Embryonic facial prominence (tissue), 1 donor: ENCODE measurements around the gene SAP25.
"Not testable (repeated sequence)": the region's sequence is repeated elsewhere in the genome, so short reads cannot be mapped to it uniquely, and the experiment has no call there.

Experiments used
- DNase-seq: peaks from one replicate; pipeline ENCODE4 v3.0.0-alpha.2; 2016; ENCODE audit errors: extremely low spot score

Gene SAP25

GRCh38 chr7:100575746-100576383 is 2.2 kb upstream of the SAP25 start:
- no peak for DNase-seq

- DNase-seq = no peak
These were observed 1.5 kb upstream of the SAP25 start for GRCh38 chr7:100575206-100575631.

GRCh38 chr7:100574362-100575205 is 884 bp upstream of the SAP25 start:
- DNase-seq = no peak

- no peak for DNase-seq
These were observed 588 bp downstream of the SAP25 start for GRCh38 chr7:100572949-100573675.

- no peak for DNase-seq
These were observed 1.3 kb downstream of the SAP25 start for GRCh38 chr7:100572281-100572948.

GRCh38 chr7:100571829-100572116 is 1.9 kb downstream of the SAP25 start:
- DNase-seq = no peak

- DNase-seq = no peak
These were observed 2.5 kb downstream of the SAP25 start for GRCh38 chr7:100570954-100571828.

- no peak for DNase-seq
These were observed 4.5 kb downstream of the SAP25 start for GRCh38 chr7:100568896-100569844.

- DNase-seq = no peak
These were observed 5.4 kb downstream of the SAP25 start for GRCh38 chr7:100568176-100568895.

- DNase-seq = no peak
These were observed 5.9 kb downstream of the SAP25 start for GRCh38 chr7:100567751-100568175.

GRCh38 chr7:100567031-100567730 is 6.5 kb downstream of the SAP25 start:
- no peak for DNase-seq

- DNase-seq = no peak
These were observed 7.6 kb downstream of the SAP25 start for GRCh38 chr7:100566018-100566531.

- no peak for DNase-seq
These were observed 8.5 kb downstream of the SAP25 start for GRCh38 chr7:100565133-100565571.

- DNase-seq = not testable (repeated sequence)
These were observed 9.3 kb downstream of the SAP25 start for GRCh38 chr7:100564405-100564804.

GRCh38 chr7:100563809-100564400 is 9.8 kb downstream of the SAP25 start:
- no peak for DNase-seq

- DNase-seq = no peak
These were observed 10.6 kb downstream of the SAP25 start for GRCh38 chr7:100563100-100563564.

GRCh38 chr7:100562195-100563099 is 11.3 kb downstream of the SAP25 start:
- DNase-seq = no peak
